HEK293 (cell line): ENCODE data around the gene GFI1.

Experiments
- GLIS1 ChIP-seq: fragments of 450-650 bp; formaldehyde crosslinking; IDR thresholded peaks from 2 replicates; pipeline ENCODE4 v1.5.1; 2016; ENCODE audit warnings: missing biosample characterization, missing genetic modification characterization
- HOXC10 ChIP-seq: sonication (generic); formaldehyde crosslinking; IDR thresholded peaks from 2 replicates; pipeline ENCODE4 v1.8.1; 2023; ENCODE audit warnings: mild to moderate bottlenecking, missing genetic modification reagents
- IKZF3 ChIP-seq: fragments of 450-650 bp; IDR thresholded peaks from 2 replicates; pipeline ENCODE4 v1.5.0; 2018; ENCODE audit warnings: missing biosample characterization, mild to moderate bottlenecking, missing genetic modification characterization, moderate library complexity
- KLF8 ChIP-seq: fragments of 450-650 bp; formaldehyde crosslinking; IDR thresholded peaks from 2 replicates; pipeline ENCODE4 v1.5.1; 2016; ENCODE audit warnings: missing biosample characterization, missing genetic modification characterization
- MEIS1 ChIP-seq: sonication (generic); formaldehyde crosslinking; IDR thresholded peaks from 2 replicates; pipeline ENCODE4 v1.8.1; 2022; ENCODE audit warnings: missing genetic modification reagents, mild to moderate bottlenecking, borderline replicate concordance
- MZF1 ChIP-seq: fragments of 450-650 bp; formaldehyde crosslinking; IDR thresholded peaks from 2 replicates; pipeline ENCODE4 v1.5.1; 2017; ENCODE audit warnings: missing biosample characterization, missing genetic modification characterization, borderline replicate concordance
- REPIN1 ChIP-seq: fragments of 450-650 bp; formaldehyde crosslinking; IDR thresholded peaks from 2 replicates; pipeline ENCODE4 v1.5.1; 2017; ENCODE audit warnings: missing biosample characterization, missing genetic modification characterization, low read depth
- SCRT2 ChIP-seq: fragments of 450-650 bp; formaldehyde crosslinking; IDR thresholded peaks from 2 replicates; pipeline ENCODE4 v1.5.1; 2016; ENCODE audit warnings: missing biosample characterization, missing genetic modification characterization
- ZBTB1 ChIP-seq: fragments of 450-650 bp; formaldehyde crosslinking; IDR thresholded peaks from 2 replicates; pipeline ENCODE4 v1.5.1; 2016; ENCODE audit warnings: missing biosample characterization, missing genetic modification characterization
- ZBTB17 ChIP-seq: fragments of 450-650 bp; formaldehyde crosslinking; IDR thresholded peaks from 2 replicates; pipeline ENCODE4 v1.5.1; 2016; ENCODE audit warnings: missing biosample characterization, missing genetic modification characterization
- ZBTB26 ChIP-seq: fragments of 450-650 bp; formaldehyde crosslinking; optimal IDR thresholded peaks from 2 replicates; pipeline ENCODE3; 2016; ENCODE audit warnings: missing biosample characterization, mild to moderate bottlenecking, missing genetic modification characterization
- ZFP37 ChIP-seq: fragments of 450-650 bp; formaldehyde crosslinking; IDR thresholded peaks from 2 replicates; pipeline ENCODE4 v1.5.1; 2016; ENCODE audit warnings: missing biosample characterization, missing genetic modification characterization
- ZNF121 ChIP-seq: fragments of 450-650 bp; formaldehyde crosslinking; IDR thresholded peaks from 2 replicates; pipeline ENCODE4 v1.5.1; 2016; ENCODE audit warnings: missing biosample characterization, missing genetic modification characterization
- ZNF19 ChIP-seq: fragments of 450-650 bp; formaldehyde crosslinking; IDR thresholded peaks from 2 replicates; pipeline ENCODE4; 2016; ENCODE audit warnings: missing biosample characterization, missing genetic modification characterization, low read depth
- ZNF239 ChIP-seq: fragments of 450-650 bp; formaldehyde crosslinking; IDR thresholded peaks from 2 replicates; pipeline ENCODE4 v1.5.1; 2016; ENCODE audit warnings: missing biosample characterization, missing genetic modification characterization
- ZNF302 ChIP-seq: fragments of 450-650 bp; formaldehyde crosslinking; IDR thresholded peaks from 2 replicates; pipeline ENCODE4 v1.5.1; 2016; ENCODE audit warnings: missing biosample characterization, missing genetic modification characterization, low read depth
- ZNF426 ChIP-seq: fragments of 450-650 bp; formaldehyde crosslinking; IDR thresholded peaks from 2 replicates; pipeline ENCODE4 v1.5.1; 2017; ENCODE audit warnings: missing biosample characterization, missing genetic modification characterization, mild to moderate bottlenecking, inconsistent platforms, moderate library complexity
- ZNF433 ChIP-seq: fragments of 450-650 bp; formaldehyde crosslinking; IDR thresholded peaks from 2 replicates; pipeline ENCODE4 v1.5.1; 2016; ENCODE audit warnings: missing biosample characterization, missing genetic modification characterization, low read depth
- ZNF510 ChIP-seq: fragments of 450-650 bp; formaldehyde crosslinking; IDR thresholded peaks from 2 replicates; pipeline ENCODE4 v1.5.1; 2018; ENCODE audit warnings: mild to moderate bottlenecking, missing genetic modification characterization, missing biosample characterization; ENCODE audit not compliant: insufficient replicate concordance
- ZNF514 ChIP-seq: fragments of 450-650 bp; formaldehyde crosslinking; IDR thresholded peaks from 2 replicates; pipeline ENCODE4 v1.5.1; 2016; ENCODE audit warnings: missing biosample characterization, missing genetic modification characterization
- ZNF521 ChIP-seq: fragments of 450-650 bp; formaldehyde crosslinking; IDR thresholded peaks from 2 replicates; pipeline ENCODE4 v1.5.1; 2017; ENCODE audit warnings: missing biosample characterization, mild to moderate bottlenecking, missing genetic modification characterization
- ZNF549 ChIP-seq: fragments of 450-650 bp; IDR thresholded peaks from 2 replicates; pipeline ENCODE4 v1.5.1; 2018; ENCODE audit warnings: missing biosample characterization, missing genetic modification characterization, mild to moderate bottlenecking, inconsistent platforms, moderate library complexity
- ZNF558 ChIP-seq: fragments of 450-650 bp; formaldehyde crosslinking; IDR thresholded peaks from 2 replicates; pipeline ENCODE4 v1.5.1; 2016; ENCODE audit warnings: missing biosample characterization, missing genetic modification characterization
- ZNF561 ChIP-seq: fragments of 450-650 bp; IDR thresholded peaks from 2 replicates; pipeline ENCODE4 v1.5.1; 2018; ENCODE audit warnings: missing biosample characterization, missing genetic modification characterization, borderline replicate concordance
- ZNF571 ChIP-seq: fragments of 450-650 bp; formaldehyde crosslinking; IDR thresholded peaks from 2 replicates; pipeline ENCODE4 v1.5.0; 2017; ENCODE audit warnings: missing biosample characterization, missing genetic modification characterization
- ZNF660 ChIP-seq: fragments of 450-650 bp; IDR thresholded peaks from 2 replicates; pipeline ENCODE4 v1.5.1; 2018; ENCODE audit warnings: missing biosample characterization, mild to moderate bottlenecking, missing genetic modification characterization
- ZSCAN5A ChIP-seq: fragments of 450-650 bp; formaldehyde crosslinking; IDR thresholded peaks from 2 replicates; pipeline ENCODE4 v1.5.1; 2016; ENCODE audit warnings: missing biosample characterization, missing genetic modification characterization
- ZXDB ChIP-seq: fragments of 450-650 bp; formaldehyde crosslinking; IDR thresholded peaks from 2 replicates; pipeline ENCODE4 v1.5.1; 2016; ENCODE audit warnings: missing biosample characterization, missing genetic modification characterization
- TF ChIP-seq, protein P1 (sequence below): fragments of 450-650 bp; formaldehyde crosslinking; IDR thresholded peaks from 2 replicates; pipeline ENCODE4 v1.5.1; 2016; ENCODE audit warnings: missing biosample characterization, missing genetic modification characterization
- TF ChIP-seq, protein P2 (sequence below): fragments of 450-650 bp; formaldehyde crosslinking; IDR thresholded peaks from 2 replicates; pipeline ENCODE4 v1.5.1; 2016; ENCODE audit warnings: missing biosample characterization, missing genetic modification characterization, borderline replicate concordance

GFI1 gene

DNA sequence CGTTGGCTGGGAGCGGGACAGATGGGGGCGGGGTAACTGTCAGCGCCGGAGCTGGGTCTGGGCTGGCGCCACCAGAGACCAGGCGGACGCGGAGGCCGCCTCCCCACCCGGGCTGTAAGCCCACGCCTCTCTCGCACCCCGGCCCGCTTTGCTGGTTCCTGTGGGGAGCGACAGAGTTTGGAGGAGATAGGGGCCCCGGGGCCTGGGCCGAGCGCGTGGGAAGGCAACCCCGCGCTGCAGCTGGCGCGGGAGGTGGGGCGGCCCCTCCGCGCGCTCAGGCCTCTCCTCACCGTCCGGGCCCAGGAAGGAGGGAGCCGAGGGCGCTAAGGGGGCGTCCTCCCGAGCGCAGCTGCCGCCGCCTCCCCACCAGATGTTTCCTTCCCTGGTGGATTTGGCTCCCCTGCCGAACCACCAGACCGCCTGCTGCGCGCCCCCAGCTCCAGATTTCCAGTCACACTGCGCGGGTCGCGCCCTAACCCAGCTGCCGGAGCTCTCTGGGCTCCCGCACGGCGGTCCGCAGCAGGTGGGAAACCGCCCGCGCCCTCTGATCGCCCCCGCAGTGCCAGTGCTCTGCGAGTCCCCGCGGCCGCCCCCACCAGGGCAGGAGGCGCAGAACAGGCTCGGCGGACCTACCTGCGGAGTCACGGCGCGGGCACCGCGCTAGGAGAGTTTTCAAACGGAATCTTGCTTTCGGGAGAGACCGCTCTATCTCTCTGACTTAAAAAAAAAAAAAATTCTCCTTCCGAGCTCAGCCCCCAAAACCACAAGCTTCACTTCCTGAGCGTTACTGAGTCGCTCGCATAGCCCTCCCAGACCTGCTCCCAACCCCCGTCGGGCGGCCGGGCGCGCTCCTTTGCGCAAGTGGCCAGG is 1.1 kb downstream of the GFI1 start (continued):
- TF ChIP-seq ZXDB (tag by site-specific recombination) (peak; percentile 84), ZNF571 (tag by site-specific recombination) (no peak), ZBTB1 (tag by site-specific recombination) (0 out of 2 replicates have a peak, but pooled peaks have one; percentile 78), SCRT2 (tag by site-specific recombination) (peak; percentile 97), ZNF660 (tag by site-specific recombination) (no peak), ZNF121 (no peak), ZNF549 (tag by site-specific recombination) (no peak), ZNF239 (tag by site-specific recombination) (no peak), ZBTB17 (peak; percentile 85), ZNF514 (tag by site-specific recombination) (no peak), ZNF558 (tag by site-specific recombination) (no peak), ZNF561 (tag by site-specific recombination) (no peak; the same call in 1 of the 2 replicates), ZFP37 (tag by site-specific recombination) (peak; percentile 76), MEIS1 (CRISPR knock-in tag) (no peak), GLIS1 (tag by site-specific recombination) (peak; percentile 98), ZNF433 (tag by site-specific recombination) (no peak), ZNF19 (tag by site-specific recombination) (no peak), ZNF510 (no peak), IKZF3 (tag by site-specific recombination) (no peak), ZNF521 (tag by site-specific recombination) (no peak), ZNF426 (tag by site-specific recombination) (no peak), ZSCAN5A (no peak; the same call in 1 of the 2 replicates), KLF8 (tag by site-specific recombination) (peak; percentile 87; the same call in 1 of the 2 replicates), ZNF302 (no peak), MZF1 (tag by site-specific recombination) (0 out of 2 replicates have a peak, but pooled peaks have one; percentile 24), REPIN1 (peak; percentile 82; the same call in 1 of the 2 replicates), HOXC10 (CRISPR knock-in tag) (no peak), ZBTB26 (tag by site-specific recombination) (peak; percentile 98)
- TF ChIP-seq, protein P1, sequence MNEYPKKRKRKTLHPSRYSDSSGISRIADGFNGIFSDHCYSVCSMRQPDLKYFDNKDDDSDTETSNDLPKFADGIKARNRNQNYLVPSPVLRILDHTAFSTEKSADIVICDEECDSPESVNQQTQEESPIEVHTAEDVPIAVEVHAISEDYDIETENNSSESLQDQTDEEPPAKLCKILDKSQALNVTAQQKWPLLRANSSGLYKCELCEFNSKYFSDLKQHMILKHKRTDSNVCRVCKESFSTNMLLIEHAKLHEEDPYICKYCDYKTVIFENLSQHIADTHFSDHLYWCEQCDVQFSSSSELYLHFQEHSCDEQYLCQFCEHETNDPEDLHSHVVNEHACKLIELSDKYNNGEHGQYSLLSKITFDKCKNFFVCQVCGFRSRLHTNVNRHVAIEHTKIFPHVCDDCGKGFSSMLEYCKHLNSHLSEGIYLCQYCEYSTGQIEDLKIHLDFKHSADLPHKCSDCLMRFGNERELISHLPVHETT (tag by site-specific recombination), result no peak
- TF ChIP-seq, protein P2, sequence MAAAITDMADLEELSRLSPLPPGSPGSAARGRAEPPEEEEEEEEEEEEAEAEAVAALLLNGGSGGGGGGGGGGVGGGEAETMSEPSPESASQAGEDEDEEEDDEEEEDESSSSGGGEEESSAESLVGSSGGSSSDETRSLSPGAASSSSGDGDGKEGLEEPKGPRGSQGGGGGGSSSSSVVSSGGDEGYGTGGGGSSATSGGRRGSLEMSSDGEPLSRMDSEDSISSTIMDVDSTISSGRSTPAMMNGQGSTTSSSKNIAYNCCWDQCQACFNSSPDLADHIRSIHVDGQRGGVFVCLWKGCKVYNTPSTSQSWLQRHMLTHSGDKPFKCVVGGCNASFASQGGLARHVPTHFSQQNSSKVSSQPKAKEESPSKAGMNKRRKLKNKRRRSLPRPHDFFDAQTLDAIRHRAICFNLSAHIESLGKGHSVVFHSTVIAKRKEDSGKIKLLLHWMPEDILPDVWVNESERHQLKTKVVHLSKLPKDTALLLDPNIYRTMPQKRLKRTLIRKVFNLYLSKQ (tag by site-specific recombination), result 0 out of 2 replicates have a peak, but pooled peaks have one; percentile 26
